ENCODE measurements around the gene CDK9. TPM values are rescaled to one million over a fixed set of nuclear protein-coding genes. Genes with fewer than 3 reads are reported as not detected.

Gene CDK9
- total and polyA plus RNA-seq, 11 donors, result 26.2 to 60.3 (median 40.2) TPM

DNA sequence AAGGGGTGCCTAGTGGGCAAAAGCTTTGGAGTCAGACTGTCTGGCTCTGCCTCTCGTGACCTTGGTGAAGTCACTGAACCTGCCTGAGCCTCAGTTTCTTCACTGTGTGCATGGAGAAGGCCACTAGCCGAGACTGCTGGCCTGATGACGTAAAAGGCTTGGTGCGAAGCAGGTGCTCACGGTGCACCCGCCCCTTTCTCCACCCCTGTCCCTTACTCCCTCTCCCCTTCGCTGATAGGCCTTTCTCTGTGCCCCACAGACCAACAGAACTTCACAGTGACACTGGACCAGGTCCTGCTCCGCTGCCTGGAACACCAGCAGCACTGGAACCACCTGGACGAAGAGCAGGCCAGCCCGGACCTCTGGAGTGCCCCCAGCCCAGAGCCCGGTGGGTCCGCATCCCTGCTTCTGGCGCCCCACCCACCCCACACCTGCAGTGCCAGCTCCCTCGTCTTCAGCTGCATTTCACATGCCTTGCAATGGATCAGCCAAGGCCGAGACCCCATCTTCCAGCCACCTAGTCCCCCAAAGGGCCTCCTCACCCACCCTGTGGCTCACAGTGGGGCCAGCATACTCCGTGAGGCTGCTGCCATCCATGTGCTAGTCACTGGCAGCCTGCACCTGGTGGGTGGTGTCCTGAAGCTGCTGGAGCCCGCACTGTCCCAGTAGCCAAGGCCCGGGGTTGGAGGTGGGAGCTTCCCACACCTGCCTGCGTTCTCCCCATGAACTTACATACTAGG, 27.3 kb downstream of the CDK9 start:
- peak in 2 of 4 donors; percentile 1 to 2 for ATAC-seq

DNA sequence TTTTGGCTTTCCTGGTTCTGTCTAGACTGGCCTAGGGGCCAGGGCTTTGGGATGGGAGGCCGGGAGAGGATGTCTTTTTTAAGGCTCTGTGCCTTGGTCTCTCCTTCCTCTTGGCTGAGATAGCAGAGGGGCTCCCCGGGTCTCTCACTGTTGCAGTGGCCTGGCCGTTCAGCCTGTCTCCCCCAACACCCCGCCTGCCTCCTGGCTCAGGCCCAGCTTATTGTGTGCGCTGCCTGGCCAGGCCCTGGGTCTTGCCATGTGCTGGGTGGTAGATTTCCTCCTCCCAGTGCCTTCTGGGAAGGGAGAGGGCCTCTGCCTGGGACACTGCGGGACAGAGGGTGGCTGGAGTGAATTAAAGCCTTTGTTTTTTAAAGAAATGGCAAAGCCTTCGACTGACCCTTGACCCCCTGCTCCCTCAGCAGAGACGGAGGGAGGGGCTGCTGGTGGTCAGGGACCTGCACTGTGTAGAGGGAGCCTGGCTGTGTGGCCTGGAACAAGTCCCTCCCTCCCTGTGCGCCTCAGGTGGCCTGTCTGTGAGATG, 27.9 kb downstream of the CDK9 start:
- whole genome bisulfite sequencing, 4 donors, result 47 to 61% (median 55%) methylated on average over 8 to 9 of the region's 9 CpGs
- Histone ChIP-seq H3K27me3 (no peaks in the 10 kb centered on the region), H3K4me1 (peaks cover 0 to 43% (median 5%) of the 10 kb centered on the region in 12 donors), H3K9me3 (no peaks in the 10 kb centered on the region), H3K36me3 (peaks cover 0 to 93% (median 88%) of the 10 kb centered on the region in 9 donors), H3K4me3 (no peak overlapping the region), H3K27ac (peak overlapping the region in 9 of 12 donors; percentile 4 to 52 (median 34))
- TF ChIP-seq, protein P1, sequence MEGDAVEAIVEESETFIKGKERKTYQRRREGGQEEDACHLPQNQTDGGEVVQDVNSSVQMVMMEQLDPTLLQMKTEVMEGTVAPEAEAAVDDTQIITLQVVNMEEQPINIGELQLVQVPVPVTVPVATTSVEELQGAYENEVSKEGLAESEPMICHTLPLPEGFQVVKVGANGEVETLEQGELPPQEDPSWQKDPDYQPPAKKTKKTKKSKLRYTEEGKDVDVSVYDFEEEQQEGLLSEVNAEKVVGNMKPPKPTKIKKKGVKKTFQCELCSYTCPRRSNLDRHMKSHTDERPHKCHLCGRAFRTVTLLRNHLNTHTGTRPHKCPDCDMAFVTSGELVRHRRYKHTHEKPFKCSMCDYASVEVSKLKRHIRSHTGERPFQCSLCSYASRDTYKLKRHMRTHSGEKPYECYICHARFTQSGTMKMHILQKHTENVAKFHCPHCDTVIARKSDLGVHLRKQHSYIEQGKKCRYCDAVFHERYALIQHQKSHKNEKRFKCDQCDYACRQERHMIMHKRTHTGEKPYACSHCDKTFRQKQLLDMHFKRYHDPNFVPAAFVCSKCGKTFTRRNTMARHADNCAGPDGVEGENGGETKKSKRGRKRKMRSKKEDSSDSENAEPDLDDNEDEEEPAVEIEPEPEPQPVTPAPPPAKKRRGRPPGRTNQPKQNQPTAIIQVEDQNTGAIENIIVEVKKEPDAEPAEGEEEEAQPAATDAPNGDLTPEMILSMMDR (IDR thresholded peaks at IDR 0.05), result no peak
- peak in 1 of 2 donors; percentile 18 for TF ChIP-seq POLR2A (IDR thresholded peaks at IDR 0.05)
- DNase-seq (peak in 1 of 5 donors; percentile 58), ATAC-seq (peak in 3 of 4 donors; percentile 3 to 36 (median 7))
- intact Hi-C loops (cut with DNase I), result no loop called here

More for the DNA sequence above, 27.3 kb downstream of the CDK9 start:
- Histone ChIP-seq H3K36me3 (peaks cover 0 to 93% (median 88%) of the 10 kb centered on the region in 9 donors), H3K4me3 (no peak overlapping the region), H3K27ac (peak overlapping the region in 7 of 12 donors; percentile 4 to 52 (median 34)), H3K9me3 (no peaks in the 10 kb centered on the region), H3K27me3 (no peaks in the 10 kb centered on the region), H3K4me1 (peaks cover 0 to 38% (median 4%) of the 10 kb centered on the region in 12 donors)
- DNase-seq, result no peak
- TF ChIP-seq, protein P1 (IDR thresholded peaks at IDR 0.05), result no peak
- TF ChIP-seq POLR2A (IDR thresholded peaks at IDR 0.05), result no peak
- WGBS, 4 donors, result 78 to 87% (median 81%) methylated on average over 17 to 19 of the region's 19 CpGs
- intact Hi-C loops (cut with DNase I), result no loop called here

DNA sequence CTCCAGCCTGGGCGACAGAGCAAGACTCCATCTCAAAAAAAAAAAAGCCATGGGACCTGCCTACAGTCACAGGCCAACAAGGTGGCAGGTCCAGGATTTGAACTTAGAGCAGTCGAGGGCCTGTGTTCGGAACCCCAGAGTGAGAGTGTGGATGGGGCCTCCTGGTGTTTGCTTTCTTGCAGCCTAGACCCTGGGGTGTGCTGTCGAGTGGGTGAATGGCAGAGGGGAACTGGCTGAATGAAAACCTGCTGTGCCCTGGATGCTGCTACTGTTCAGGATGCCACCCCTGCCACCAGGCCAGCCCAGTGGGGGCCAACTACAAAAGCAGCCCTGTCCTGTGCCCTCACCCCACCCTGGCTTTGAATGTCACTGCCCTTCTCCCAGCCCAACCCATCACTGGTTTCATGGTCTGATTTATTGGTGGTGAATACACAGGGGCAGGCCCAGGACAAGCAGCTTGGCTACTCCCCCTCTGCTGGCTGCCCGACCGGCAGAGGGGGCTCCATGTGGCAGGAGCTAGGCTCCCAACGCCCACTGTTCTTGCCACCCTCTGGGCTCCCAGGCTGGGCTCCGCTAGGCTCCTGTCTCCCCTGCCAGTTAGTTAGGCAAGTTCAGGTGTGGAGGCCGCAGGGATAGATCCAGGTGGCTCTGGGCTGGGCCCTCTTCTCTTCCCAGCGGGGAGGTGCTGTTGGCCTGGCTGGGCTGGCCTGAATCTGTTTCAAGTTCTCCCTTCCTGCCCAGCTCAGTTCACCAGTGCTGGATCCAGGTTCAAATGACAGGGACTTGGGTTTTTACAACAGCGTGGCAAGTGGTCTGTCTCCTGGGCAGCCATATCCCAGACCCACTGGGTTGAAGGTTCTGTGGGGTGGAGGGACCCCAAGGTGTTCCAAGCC, 29.0 kb downstream of the CDK9 start:
- intact Hi-C loops (cut with DNase I), result no loop called here
- H3K27ac ChIP-seq, result peak overlapping the region in 1 of 12 donors; percentile 39
- TF ChIP-seq, protein P1 (IDR thresholded peaks at IDR 0.05), result no peak
- no peak for TF ChIP-seq POLR2A (IDR thresholded peaks at IDR 0.05)
- H3K4me3 ChIP-seq, result no peak overlapping the region
- peaks cover 0 to 34% (median 5%) of the 10 kb centered on the region in 12 donors for H3K4me1 ChIP-seq
- no peak for DNase-seq
- no peaks in the 10 kb centered on the region for H3K9me3 ChIP-seq
- no peaks in the 10 kb centered on the region for H3K27me3 ChIP-seq
- ATAC-seq, result no peak
- peaks cover 0 to 98% (median 91%) of the 10 kb centered on the region in 9 donors for H3K36me3 ChIP-seq
- WGBS, 4 donors, result 83 to 89% (median 86%) methylated on average over 10 to 11 of the region's 11 CpGs

Data from heart left ventricle (tissue), 16 donors.